ENCODE results near the gene PELI1. TPM values are rescaled to one million over a fixed set of nuclear protein-coding genes. Genes with fewer than 3 reads are reported as not detected.

The PELI1 gene
- total RNA-seq, 2 donors from 2014 or later, result 6.3 to 16.6 TPM

GRCh38 chr2:64054161-64054915 lies 89.9 kb downstream of the PELI1 start:
- ATAC-seq (no peak), DNase-seq (no peak)
- TF ChIP-seq POLR2A (IDR thresholded peaks at IDR 0.05) (no peak), CTCF (IDR thresholded peaks at IDR 0.05) (no peak)
- no peak overlapping the region for H3K27ac ChIP-seq
- no peaks in the 10 kb centered on the region for H3K36me3 ChIP-seq (replicated peaks in 1 of 2; ENCODE audit: insufficient read depth in 1 of 2, low read depth in 2 of 2)
- H3K4me3 ChIP-seq, result no peak overlapping the region
- intact Hi-C loops (cut with DNase I), result loop anchor here (10.0 kb wide), 1 partner anchor 90 kb away; the partner anchor contains the start of gene PELI1
- peaks cover 6% of the 10 kb centered on the region for H3K4me1 ChIP-seq
- 85% methylated on average over 4 of the region's 4 CpGs for WGBS, 2 donors
- no peaks in the 10 kb centered on the region for H3K9me3 ChIP-seq
- H3K27me3 ChIP-seq, result no peaks in the 10 kb centered on the region

- no peak overlapping the region for H3K27ac ChIP-seq
- intact Hi-C loops (cut with DNase I), result loop anchor here (10.0 kb wide), 1 partner anchor 92 kb away; the partner anchor contains the start of gene PELI1
- TF ChIP-seq POLR2A (IDR thresholded peaks at IDR 0.05) (no peak), CTCF (IDR thresholded peaks at IDR 0.05) (no peak)
- no peaks in the 10 kb centered on the region for H3K27me3 ChIP-seq
- DNase-seq (no peak), ATAC-seq (no peak)
- H3K4me3 ChIP-seq, result no peak overlapping the region
- WGBS, 2 donors, result 83 to 91% methylated on average over 3 of the region's 3 CpGs
- H3K9me3 ChIP-seq, result no peaks in the 10 kb centered on the region
- peaks cover 6% of the 10 kb centered on the region for H3K4me1 ChIP-seq
- H3K36me3 ChIP-seq (replicated peaks in 1 of 2; ENCODE audit: insufficient read depth in 1 of 2, low read depth in 2 of 2), result no peaks in the 10 kb centered on the region
These were observed 91.6 kb downstream of the PELI1 start for GRCh38 chr2:64052463-64053241.

GRCh38 chr2:64049633-64050220 lies 94.5 kb downstream of the PELI1 start:
- Histone ChIP-seq H3K4me1 (peaks cover 6% of the 10 kb centered on the region), H3K4me3 (no peak overlapping the region), H3K27me3 (no peaks in the 10 kb centered on the region), H3K36me3 (replicated peaks in 1 of 2; ENCODE audit: insufficient read depth in 1 of 2, low read depth in 2 of 2) (no peaks in the 10 kb centered on the region), H3K27ac (no peak overlapping the region), H3K9me3 (no peaks in the 10 kb centered on the region)
- ATAC-seq, result peak; percentile 90
- TF ChIP-seq POLR2A (IDR thresholded peaks at IDR 0.05), result no peak
- peak; percentile 63 to 97 (median 95) for TF ChIP-seq CTCF (IDR thresholded peaks at IDR 0.05)
- DNase-seq, result peak; percentile 72 to 81 (median 73)
- 5% methylated on average over 3 of the region's 3 CpGs for WGBS, 2 donors
- intact Hi-C loops (cut with DNase I), result loop anchor here (5.0 to 10.0 kb wide), 2 partner anchors 95 to 263 kb away; partner anchors contain the start of gene PELI1

- WGBS, 2 donors, result 82 to 100% methylated on average over 2 of the region's 2 CpGs
- DNase-seq, result no peak
- TF ChIP-seq POLR2A (IDR thresholded peaks at IDR 0.05) (no peak), CTCF (IDR thresholded peaks at IDR 0.05) (no peak)
- ATAC-seq, result no peak
- Histone ChIP-seq H3K4me3 (no peak overlapping the region), H3K4me1 (peaks cover 6% of the 10 kb centered on the region), H3K9me3 (no peaks in the 10 kb centered on the region), H3K36me3 (replicated peaks in 1 of 2; ENCODE audit: insufficient read depth in 1 of 2, low read depth in 2 of 2) (no peaks in the 10 kb centered on the region), H3K27me3 (no peaks in the 10 kb centered on the region), H3K27ac (no peak overlapping the region)
- intact Hi-C loops (cut with DNase I), result loop anchor here (5.0 kb wide), 1 partner anchor 266 kb away; no protein-coding TSS in a partner anchor
These were observed 98.3 kb downstream of the PELI1 start for GRCh38 chr2:64045938-64046337.

Other genes starting within 250 kb of the PELI1 start
- 10 to 100 TPM; 17.8 to 22.8 TPM for gene VPS54, start 125.0 kb downstream of the PELI1 start, total RNA-seq

Data from body of pancreas (tissue), 4 donors.